Cardiac muscle cell (in vitro differentiated cells and primary cell): ENCODE results near the gene GATAD2B. TPM values are rescaled to one million over a fixed set of nuclear protein-coding genes. Genes with fewer than 3 reads are reported as not detected.

ENCODE experiments used
- DNase-seq, 2 donors: peaks; one replicate each; pipeline versions ENCODE4 v3.0.0 to v3.0.0-alpha.2; 2010 to 2017; ENCODE audit warnings: low read depth in 1 of 2, low spot score in 1 of 2
- H3K27ac ChIP-seq: fragments of 200-600 bp; sonication (generic); 2 replicates; pipeline ENCODE4 v1.5.1; 2016
- H3K27me3 ChIP-seq: fragments of 200-600 bp; sonication (generic); 2 replicates; pipeline ENCODE4 v1.6.0; 2016; ENCODE audit warnings: control low read depth
- H3K36me3 ChIP-seq: fragments of 200-600 bp; sonication (generic); 2 replicates; pipeline ENCODE4 v1.5.1; 2016; ENCODE audit warnings: control low read depth
- H3K4me1 ChIP-seq: fragments of 200-600 bp; sonication (generic); 2 replicates; pipeline ENCODE4 v1.8.1; 2017; ENCODE audit warnings: low read depth, mild to moderate bottlenecking, mixed run types
- H3K4me3 ChIP-seq: fragments of 200-600 bp; sonication (generic); 2 replicates; pipeline ENCODE4 v1.5.1; 2016; ENCODE audit warnings: mild to moderate bottlenecking
- H3K9me3 ChIP-seq: fragments of 200-600 bp; sonication (generic); 2 replicates; pipeline ENCODE4 v1.5.1; 2017; ENCODE audit warnings: low read depth, mild to moderate bottlenecking, control low read depth
- polyA plus RNA-seq: library from polyadenylated mRNA; unstranded; fragments of >200 nt; fragmentation: Nextera tagmentation; extraction: Ambion mirVana; gene quantifications from 2 replicates; pipeline ENCODE4 v1.2.1, GENCODE V29; 2016
- total RNA-seq: library from RNA; depleted of rRNA; stranded (reverse); fragments of >200 nt; gene quantifications from 2 replicates; pipeline ENCODE4 v1.2.3, GENCODE V29; 2016
- TF ChIP-seq, protein P1 (sequence below): IDR thresholded peaks from 2 replicates; pipeline ENCODE4 v1.5.1; 2012; ENCODE audit warnings: low read depth, mild to moderate bottlenecking, low read length

The GATAD2B gene
- total and polyA plus RNA-seq, 2 experiments from 2014 or later: 8.1 to 19.6 TPM

DNA sequence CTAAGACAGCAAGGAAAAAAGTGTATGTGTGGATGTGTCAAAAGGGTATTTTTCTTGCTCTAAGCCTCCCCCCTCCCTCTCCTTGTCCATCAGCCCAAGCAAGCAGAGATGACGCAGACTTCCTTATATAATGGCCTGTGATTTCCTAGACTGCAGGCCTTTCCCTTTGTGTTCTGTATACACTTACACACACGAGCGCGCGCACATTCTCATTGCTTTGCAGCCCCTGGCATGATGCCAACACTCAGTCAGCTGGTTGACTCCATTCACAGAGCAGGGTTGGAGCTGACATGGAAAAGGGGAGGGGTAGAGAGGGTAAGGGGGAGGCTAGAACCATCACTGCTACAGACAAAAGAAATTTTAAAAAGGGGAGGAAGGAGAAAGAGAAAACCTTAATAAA lies 41.8 kb downstream of the GATAD2B start:
- TF ChIP-seq, protein P1, sequence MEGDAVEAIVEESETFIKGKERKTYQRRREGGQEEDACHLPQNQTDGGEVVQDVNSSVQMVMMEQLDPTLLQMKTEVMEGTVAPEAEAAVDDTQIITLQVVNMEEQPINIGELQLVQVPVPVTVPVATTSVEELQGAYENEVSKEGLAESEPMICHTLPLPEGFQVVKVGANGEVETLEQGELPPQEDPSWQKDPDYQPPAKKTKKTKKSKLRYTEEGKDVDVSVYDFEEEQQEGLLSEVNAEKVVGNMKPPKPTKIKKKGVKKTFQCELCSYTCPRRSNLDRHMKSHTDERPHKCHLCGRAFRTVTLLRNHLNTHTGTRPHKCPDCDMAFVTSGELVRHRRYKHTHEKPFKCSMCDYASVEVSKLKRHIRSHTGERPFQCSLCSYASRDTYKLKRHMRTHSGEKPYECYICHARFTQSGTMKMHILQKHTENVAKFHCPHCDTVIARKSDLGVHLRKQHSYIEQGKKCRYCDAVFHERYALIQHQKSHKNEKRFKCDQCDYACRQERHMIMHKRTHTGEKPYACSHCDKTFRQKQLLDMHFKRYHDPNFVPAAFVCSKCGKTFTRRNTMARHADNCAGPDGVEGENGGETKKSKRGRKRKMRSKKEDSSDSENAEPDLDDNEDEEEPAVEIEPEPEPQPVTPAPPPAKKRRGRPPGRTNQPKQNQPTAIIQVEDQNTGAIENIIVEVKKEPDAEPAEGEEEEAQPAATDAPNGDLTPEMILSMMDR: no peak
- Histone ChIP-seq H3K4me3 (no peak overlapping the region), H3K27me3 (no peaks in the 10 kb centered on the region), H3K36me3 (no peaks in the 10 kb centered on the region), H3K4me1 (peaks cover 37% of the 10 kb centered on the region), H3K27ac (peak overlapping the region; percentile 27), H3K9me3 (no peaks in the 10 kb centered on the region)
- peak; percentile 84 to 96 for DNase-seq

DNA sequence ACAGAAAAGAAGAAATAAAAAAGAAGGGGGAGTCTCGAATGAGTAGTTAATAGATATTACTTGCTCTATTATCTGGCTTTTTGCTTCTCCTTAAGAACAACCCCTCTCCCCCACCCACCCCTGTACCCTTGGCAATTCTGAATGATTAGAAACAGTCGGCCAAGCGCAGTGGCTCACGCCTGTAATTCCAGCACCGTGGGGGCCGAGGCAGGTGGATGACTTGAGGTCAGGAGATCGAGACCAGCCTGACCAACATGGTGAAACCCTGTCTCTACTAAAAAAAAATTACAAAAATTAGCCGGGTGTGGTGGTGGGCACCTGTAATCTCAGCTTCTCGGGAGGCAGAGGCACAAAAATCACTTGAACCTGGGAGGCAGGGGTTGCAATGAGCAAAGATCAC lies 42.7 kb downstream of the GATAD2B start:
- Histone ChIP-seq H3K4me1 (peaks cover 37% of the 10 kb centered on the region), H3K36me3 (no peaks in the 10 kb centered on the region), H3K27ac (no peak overlapping the region), H3K4me3 (no peak overlapping the region), H3K9me3 (no peaks in the 10 kb centered on the region), H3K27me3 (no peaks in the 10 kb centered on the region)
- no peak for DNase-seq
- TF ChIP-seq, protein P1: no peak

DNA sequence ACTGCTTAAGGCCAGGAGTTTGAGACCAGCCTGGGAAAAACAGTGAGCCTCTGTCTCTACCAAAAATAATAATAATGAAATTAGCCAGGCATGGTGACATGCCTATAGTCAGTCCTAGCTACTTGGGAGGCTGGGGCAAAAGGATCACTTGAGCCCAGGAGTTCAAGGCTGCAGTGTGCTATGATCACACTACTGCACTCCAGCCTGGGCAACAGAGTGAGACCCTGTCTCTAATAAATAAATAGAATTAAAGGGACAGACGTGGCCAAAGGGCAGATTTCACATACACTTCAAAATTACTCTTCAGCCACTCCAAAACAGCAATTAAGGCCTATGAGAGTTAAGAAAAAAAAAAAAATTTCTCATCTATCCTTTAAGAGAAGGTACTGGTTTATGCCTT lies 45.7 kb downstream of the GATAD2B start:
- Histone ChIP-seq H3K36me3 (no peaks in the 10 kb centered on the region), H3K9me3 (no peaks in the 10 kb centered on the region), H3K27me3 (no peaks in the 10 kb centered on the region), H3K4me3 (no peak overlapping the region), H3K4me1 (peaks cover 23% of the 10 kb centered on the region), H3K27ac (peak overlapping the region; percentile 75)
- DNase-seq: no peak
- TF ChIP-seq, protein P1: no peak

DNA sequence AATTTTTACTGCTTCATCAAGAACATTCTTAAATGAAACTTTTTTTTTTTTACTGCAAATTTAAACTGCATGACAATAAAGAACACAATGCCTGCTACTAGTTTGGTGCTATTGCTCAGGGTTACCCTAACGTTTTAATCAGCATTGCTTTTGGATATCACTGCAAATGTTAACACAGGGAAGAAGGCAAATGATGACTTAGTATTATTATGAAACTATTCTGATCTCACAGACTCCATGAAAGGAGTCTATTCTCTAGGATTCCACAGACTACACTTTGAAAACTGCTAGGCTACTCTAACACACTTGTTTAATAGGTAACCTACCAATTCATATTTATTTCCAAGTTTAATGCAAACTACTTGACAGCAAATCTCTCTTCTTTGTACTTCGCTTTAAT lies 49.8 kb downstream of the GATAD2B start:
- Histone ChIP-seq H3K4me1 (peaks cover 7% of the 10 kb centered on the region), H3K27me3 (no peaks in the 10 kb centered on the region), H3K4me3 (no peak overlapping the region), H3K27ac (no peak overlapping the region), H3K9me3 (no peaks in the 10 kb centered on the region), H3K36me3 (no peaks in the 10 kb centered on the region)
- TF ChIP-seq, protein P1: no peak
- DNase-seq: no peak

DNA sequence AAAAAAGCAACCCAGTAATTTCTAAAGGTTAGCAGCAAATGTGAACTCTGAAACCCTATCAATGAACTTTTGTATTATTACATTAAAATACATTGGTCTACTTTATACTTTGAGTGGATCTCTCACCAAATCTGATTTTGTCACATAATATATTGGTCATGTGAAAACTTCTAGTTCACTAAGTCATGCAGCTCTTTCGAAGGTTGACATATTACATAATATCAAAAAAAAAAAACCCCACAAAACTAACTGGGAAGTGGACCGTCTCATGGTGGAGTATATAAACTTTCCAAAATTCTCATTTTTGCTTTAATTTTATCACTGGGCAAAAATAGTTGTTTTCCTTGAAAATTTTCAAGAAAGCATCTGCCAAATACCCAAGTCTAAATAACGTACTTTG lies 50.4 kb downstream of the GATAD2B start:
- Histone ChIP-seq H3K9me3 (no peaks in the 10 kb centered on the region), H3K4me3 (no peak overlapping the region), H3K4me1 (peaks cover 7% of the 10 kb centered on the region), H3K36me3 (no peaks in the 10 kb centered on the region), H3K27ac (no peak overlapping the region), H3K27me3 (no peaks in the 10 kb centered on the region)
- TF ChIP-seq, protein P1: no peak
- no peak for DNase-seq

DNA sequence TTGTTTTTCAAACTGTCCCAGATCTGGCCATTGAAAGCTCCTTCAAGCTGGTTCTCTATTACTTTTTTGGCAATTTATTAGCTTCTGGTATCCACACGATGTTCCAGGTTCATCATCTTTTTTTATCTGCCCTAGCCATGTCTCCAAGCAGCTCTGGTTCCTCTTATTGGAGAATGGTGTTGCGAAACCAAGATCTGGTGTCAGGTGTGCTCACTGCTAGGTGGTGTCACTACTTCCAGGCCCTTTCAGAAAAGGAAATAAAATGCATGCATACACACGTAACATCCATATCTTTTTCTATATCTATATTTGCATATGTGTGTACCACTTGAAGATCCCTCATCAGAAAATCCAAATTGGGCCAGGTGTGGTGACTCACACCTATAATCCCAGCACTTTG lies 53.3 kb downstream of the GATAD2B start:
- TF ChIP-seq, protein P1: no peak
- Histone ChIP-seq H3K27ac (no peak overlapping the region), H3K9me3 (no peaks in the 10 kb centered on the region), H3K4me1 (peaks cover 3% of the 10 kb centered on the region), H3K36me3 (no peaks in the 10 kb centered on the region), H3K27me3 (no peaks in the 10 kb centered on the region), H3K4me3 (no peak overlapping the region)
- no peak for DNase-seq
